Spleen (tissue), 7 donors: ENCODE results near the gene MEST.

Experiments used
- POLR2A ChIP-seq, 3 donors: fragments of 450-650 bp; IDR thresholded peaks; one replicate each; pipeline ENCODE4 v1.5.1; 2017; ENCODE audit warnings: antibody characterized with exemption in 3 of 3, mild to moderate bottlenecking in 1 of 3
- POLR2AphosphoS5 ChIP-seq, 3 donors: sonication (generic); formaldehyde crosslinking; IDR thresholded peaks; one replicate each; pipeline ENCODE4 v1.5.1; 2017; ENCODE audit warnings: antibody characterized with exemption in 3 of 3
- TF ChIP-seq, protein P1 (sequence below), 11 experiments: fragments of 200-600 bp in 7 of 11; fragments of 450-650 bp in 4 of 11; sonication (generic) in 4 of 11; IDR thresholded peaks in 8 of 11; conservative IDR thresholded peaks in 3 of 11; 1 replicate in 7 of 11; 2 replicates in 4 of 11; pipeline versions ENCODE4 v1.4.0 to v1.8.0; 2016 to 2021; ENCODE audit warnings: antibody characterized with exemption in 11 of 11, inconsistent platforms in 4 of 11, mild to moderate bottlenecking in 1 of 11
- donor health status: DM: no; HTN: no; CAD: no; lungs with moderate emphysema.
- donor health status: DM: no; HTN: no; CAD: no.
- donor health status: DM: no; HTN: no; CAD: no.

DNA sequence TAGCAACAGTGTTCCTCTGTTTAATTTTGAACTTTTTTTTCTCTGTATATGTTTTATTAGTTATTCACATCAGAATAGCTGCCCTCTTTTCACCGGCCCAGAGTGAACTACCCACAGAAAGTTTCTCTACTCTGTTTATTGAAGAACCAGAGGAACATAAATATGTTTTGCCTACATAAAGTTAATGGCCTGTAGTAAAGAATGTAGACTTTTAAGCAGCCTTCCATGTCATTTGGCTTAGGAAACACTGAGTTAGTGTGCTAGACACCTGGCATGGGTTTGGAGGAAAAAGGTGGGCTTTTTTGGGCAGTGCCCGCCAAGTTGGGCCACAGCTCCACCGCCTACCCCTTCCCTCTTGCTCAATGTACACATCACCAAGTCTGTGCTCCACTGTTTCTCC, 8.9 kb upstream of the MEST start:
- TF ChIP-seq, protein P1, sequence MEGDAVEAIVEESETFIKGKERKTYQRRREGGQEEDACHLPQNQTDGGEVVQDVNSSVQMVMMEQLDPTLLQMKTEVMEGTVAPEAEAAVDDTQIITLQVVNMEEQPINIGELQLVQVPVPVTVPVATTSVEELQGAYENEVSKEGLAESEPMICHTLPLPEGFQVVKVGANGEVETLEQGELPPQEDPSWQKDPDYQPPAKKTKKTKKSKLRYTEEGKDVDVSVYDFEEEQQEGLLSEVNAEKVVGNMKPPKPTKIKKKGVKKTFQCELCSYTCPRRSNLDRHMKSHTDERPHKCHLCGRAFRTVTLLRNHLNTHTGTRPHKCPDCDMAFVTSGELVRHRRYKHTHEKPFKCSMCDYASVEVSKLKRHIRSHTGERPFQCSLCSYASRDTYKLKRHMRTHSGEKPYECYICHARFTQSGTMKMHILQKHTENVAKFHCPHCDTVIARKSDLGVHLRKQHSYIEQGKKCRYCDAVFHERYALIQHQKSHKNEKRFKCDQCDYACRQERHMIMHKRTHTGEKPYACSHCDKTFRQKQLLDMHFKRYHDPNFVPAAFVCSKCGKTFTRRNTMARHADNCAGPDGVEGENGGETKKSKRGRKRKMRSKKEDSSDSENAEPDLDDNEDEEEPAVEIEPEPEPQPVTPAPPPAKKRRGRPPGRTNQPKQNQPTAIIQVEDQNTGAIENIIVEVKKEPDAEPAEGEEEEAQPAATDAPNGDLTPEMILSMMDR (IDR thresholded peaks at IDR 0.05 in 8 of 11, conservative IDR thresholded peaks at IDR 0.05 in 3 of 11) = no peak
- TF ChIP-seq POLR2AphosphoS5 (IDR thresholded peaks at IDR 0.05) = no peak
- no peak for TF ChIP-seq POLR2A (IDR thresholded peaks at IDR 0.05)
